DOHH2 (cell line): ENCODE results near the gene KCTD20.

ENCODE experiments used
- H3F3A ChIP-seq: fragments of 200-600 bp; sonication (generic), shearing (Covaris generic); 2 replicates; pipeline ENCODE4 v1.6.0; 2016; ENCODE audit warnings: antibody characterized with exemption, mild to moderate bottlenecking; ENCODE audit not compliant: control insufficient read depth, insufficient read depth
- H3K27ac ChIP-seq: fragments of 200-600 bp; sonication (generic); 2 replicates; pipeline ENCODE4 v1.5.1; 2014; ENCODE audit warnings: low read depth, mild to moderate bottlenecking, low read length, moderate library complexity
- H3K27me3 ChIP-seq: fragments of 200-600 bp; sonication (generic); 2 replicates; pipeline ENCODE4 v1.6.1; 2014; ENCODE audit warnings: mild to moderate bottlenecking, low read length, mixed read lengths; ENCODE audit not compliant: control insufficient read depth
- H3K36me3 ChIP-seq: fragments of 200-600 bp; sonication (generic); 2 replicates; pipeline ENCODE4 v1.6.1; 2014; ENCODE audit warnings: mild to moderate bottlenecking, low read length, moderate library complexity, mixed read lengths; ENCODE audit not compliant: control insufficient read depth
- H3K4me1 ChIP-seq: fragments of 200-600 bp; sonication (generic); 2 replicates; pipeline ENCODE4 v1.6.1; 2014; ENCODE audit warnings: mild to moderate bottlenecking, low read length, mixed read lengths; ENCODE audit not compliant: control insufficient read depth
- H3K4me2 ChIP-seq: fragments of 200-600 bp; sonication (generic); 2 replicates; pipeline ENCODE4 v1.6.0; 2014; ENCODE audit warnings: mild to moderate bottlenecking, low read length, moderate library complexity
- H3K4me3 ChIP-seq: fragments of 200-600 bp; sonication (generic); 2 replicates; pipeline ENCODE4 v1.5.1; 2014; ENCODE audit warnings: mild to moderate bottlenecking, low read length, mixed read lengths
- H3K79me2 ChIP-seq: fragments of 200-600 bp; sonication (generic); 2 replicates; pipeline ENCODE4 v1.6.1; 2014; ENCODE audit warnings: mild to moderate bottlenecking, low read length, mixed read lengths; ENCODE audit not compliant: control insufficient read depth
- H3K9me2 ChIP-seq: fragments of 200-600 bp; sonication (generic); replicated peaks from 2 replicates; pipeline ENCODE4 v1.6.1; 2014; ENCODE audit warnings: mild to moderate bottlenecking, low read length, mixed read lengths; ENCODE audit not compliant: control insufficient read depth
- H3K9me3 ChIP-seq: fragments of 200-600 bp; sonication (generic); 2 replicates; pipeline ENCODE4 v1.6.1; 2014; ENCODE audit warnings: antibody characterized with exemption, low read length, mixed read lengths; ENCODE audit not compliant: control insufficient read depth, insufficient read depth
- H4K20me1 ChIP-seq: fragments of 200-600 bp; sonication (generic); 2 replicates; pipeline ENCODE4 v1.6.0; 2014; ENCODE audit warnings: low read depth, mild to moderate bottlenecking, antibody characterized with exemption, low read length, moderate library complexity; ENCODE audit not compliant: control insufficient read depth, insufficient read depth
- EZH2phosphoT487 ChIP-seq: fragments of 200-600 bp; sonication (generic); IDR thresholded peaks from 2 replicates; pipeline ENCODE4 v1.6.1; 2017; ENCODE audit warnings: borderline replicate concordance, mild to moderate bottlenecking, antibody characterized with exemption, low read length, moderate library complexity, mixed read lengths
- TF ChIP-seq, protein P1 (sequence below): fragments of 200-600 bp; sonication (generic); IDR thresholded peaks from one replicate; pipeline ENCODE4 v1.5.1; 2014; ENCODE audit warnings: antibody characterized with exemption, mild to moderate bottlenecking, low read depth, low read length; ENCODE audit not compliant: poor library complexity, severe bottlenecking

Gene KCTD20

DNA sequence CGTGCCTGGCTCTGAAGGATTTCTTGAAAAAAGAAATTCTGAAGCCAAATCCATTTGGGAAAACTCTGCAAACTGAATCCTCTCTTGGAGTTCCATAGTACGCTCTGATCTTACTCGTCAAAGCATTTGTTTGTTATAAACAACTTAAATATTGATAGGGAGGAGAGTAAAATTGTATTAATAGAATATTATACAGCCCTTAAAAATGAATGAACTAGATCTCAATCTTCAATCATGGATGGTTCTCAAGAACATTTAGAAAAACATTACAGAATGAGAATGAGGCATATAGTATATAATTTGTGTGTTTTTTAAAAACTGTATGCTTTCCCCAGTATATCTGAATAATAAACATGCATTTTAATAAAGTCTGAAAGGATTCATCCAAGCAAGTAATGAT is 24.8 kb downstream of the KCTD20 start:
- peaks cover 5% of the 10 kb centered on the region; the same call in 1 of the 2 replicates for H3F3A ChIP-seq
- peaks cover 4% of the 10 kb centered on the region; the same call in 1 of the 2 replicates for H4K20me1 ChIP-seq
- H3K9me2 ChIP-seq: no peaks in the 10 kb centered on the region
- no peaks in the 10 kb centered on the region for H3K27me3 ChIP-seq
- H3K4me3 ChIP-seq: no peak overlapping the region
- H3K4me1 ChIP-seq: no peaks in the 10 kb centered on the region
- TF ChIP-seq, protein P1, sequence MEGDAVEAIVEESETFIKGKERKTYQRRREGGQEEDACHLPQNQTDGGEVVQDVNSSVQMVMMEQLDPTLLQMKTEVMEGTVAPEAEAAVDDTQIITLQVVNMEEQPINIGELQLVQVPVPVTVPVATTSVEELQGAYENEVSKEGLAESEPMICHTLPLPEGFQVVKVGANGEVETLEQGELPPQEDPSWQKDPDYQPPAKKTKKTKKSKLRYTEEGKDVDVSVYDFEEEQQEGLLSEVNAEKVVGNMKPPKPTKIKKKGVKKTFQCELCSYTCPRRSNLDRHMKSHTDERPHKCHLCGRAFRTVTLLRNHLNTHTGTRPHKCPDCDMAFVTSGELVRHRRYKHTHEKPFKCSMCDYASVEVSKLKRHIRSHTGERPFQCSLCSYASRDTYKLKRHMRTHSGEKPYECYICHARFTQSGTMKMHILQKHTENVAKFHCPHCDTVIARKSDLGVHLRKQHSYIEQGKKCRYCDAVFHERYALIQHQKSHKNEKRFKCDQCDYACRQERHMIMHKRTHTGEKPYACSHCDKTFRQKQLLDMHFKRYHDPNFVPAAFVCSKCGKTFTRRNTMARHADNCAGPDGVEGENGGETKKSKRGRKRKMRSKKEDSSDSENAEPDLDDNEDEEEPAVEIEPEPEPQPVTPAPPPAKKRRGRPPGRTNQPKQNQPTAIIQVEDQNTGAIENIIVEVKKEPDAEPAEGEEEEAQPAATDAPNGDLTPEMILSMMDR: no peak
- no peak for TF ChIP-seq EZH2phosphoT487
- H3K27ac ChIP-seq: no peak overlapping the region
- H3K4me2 ChIP-seq: no peak overlapping the region
- no peaks in the 10 kb centered on the region for H3K9me3 ChIP-seq
- H3K79me2 ChIP-seq: peaks cover 82% of the 10 kb centered on the region
- H3K36me3 ChIP-seq: peaks cover 26% of the 10 kb centered on the region

DNA sequence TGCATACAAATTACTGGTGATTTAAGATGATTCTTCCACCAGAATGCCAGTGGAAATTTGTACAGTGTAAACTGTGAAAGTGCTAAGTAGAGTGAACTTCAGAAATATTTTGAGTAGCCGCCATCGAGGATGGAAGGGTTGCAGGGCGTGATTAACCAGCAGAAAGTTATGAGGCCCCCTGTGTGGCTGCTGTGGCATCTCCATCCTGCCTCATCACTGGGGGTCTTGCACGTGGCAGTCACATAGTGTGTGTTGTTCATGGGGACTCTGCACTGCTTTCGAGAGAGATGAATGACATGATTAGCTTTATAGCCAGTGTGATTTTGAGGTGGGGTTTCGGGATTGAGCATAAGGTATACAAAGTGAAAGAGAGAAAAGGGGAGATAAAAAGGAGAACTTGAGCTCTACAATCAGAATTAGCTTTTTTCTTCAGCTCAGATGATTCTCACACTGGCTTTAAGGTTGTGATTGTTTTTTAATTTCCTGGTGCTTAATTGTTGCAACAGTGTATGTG is 26.4 kb downstream of the KCTD20 start:
- no peak for TF ChIP-seq EZH2phosphoT487
- TF ChIP-seq, protein P1: no peak
- no peaks in the 10 kb centered on the region for H3K27me3 ChIP-seq
- H3K4me2 ChIP-seq: no peak overlapping the region
- peaks cover 66% of the 10 kb centered on the region for H3K79me2 ChIP-seq
- H3K27ac ChIP-seq: no peak overlapping the region
- no peak overlapping the region for H3K4me3 ChIP-seq
- no peaks in the 10 kb centered on the region for H3K4me1 ChIP-seq
- H3K36me3 ChIP-seq: peaks cover 25% of the 10 kb centered on the region
- H4K20me1 ChIP-seq: peaks cover 4% of the 10 kb centered on the region; the same call in 1 of the 2 replicates
- H3K9me2 ChIP-seq: no peaks in the 10 kb centered on the region
- H3K9me3 ChIP-seq: no peaks in the 10 kb centered on the region
- H3F3A ChIP-seq: peaks cover 5% of the 10 kb centered on the region; the same call in 1 of the 2 replicates

DNA sequence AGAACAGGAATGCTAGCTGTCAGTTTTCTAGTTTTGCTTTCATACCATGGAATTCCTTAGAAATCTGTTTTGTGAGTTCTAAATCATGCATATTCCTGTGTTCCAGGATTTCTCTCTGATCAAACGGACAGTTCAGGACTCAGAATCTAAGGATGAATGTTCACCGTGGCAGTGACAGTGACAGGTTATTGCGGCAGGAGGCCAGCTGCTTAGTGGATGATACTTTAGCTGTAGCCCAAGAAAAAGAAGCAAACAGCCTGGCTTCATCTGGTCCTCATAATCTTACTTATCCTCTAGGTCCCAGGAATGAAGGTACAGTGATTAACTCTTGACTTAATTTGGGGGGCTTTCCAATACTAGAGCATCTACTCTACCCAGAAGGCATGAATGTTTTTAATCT is 27.1 kb downstream of the KCTD20 start:
- Histone ChIP-seq H3K9me2 (no peaks in the 10 kb centered on the region), H4K20me1 (peaks cover 4% of the 10 kb centered on the region; the same call in 1 of the 2 replicates), H3F3A (peaks cover 5% of the 10 kb centered on the region; the same call in 1 of the 2 replicates), H3K27ac (no peak overlapping the region), H3K4me1 (no peaks in the 10 kb centered on the region), H3K27me3 (no peaks in the 10 kb centered on the region), H3K4me2 (no peak overlapping the region), H3K9me3 (no peaks in the 10 kb centered on the region), H3K79me2 (peaks cover 59% of the 10 kb centered on the region), H3K36me3 (peaks cover 29% of the 10 kb centered on the region), H3K4me3 (no peak overlapping the region)
- TF ChIP-seq, protein P1: no peak
- TF ChIP-seq EZH2phosphoT487: no peak
